HG03354 (cell line): ENCODE data around the gene AGL.
A peak's percentile ranks its signal among the peaks of the same experiment; 100 is the strongest.
"Not testable (repeated sequence)": the region's sequence is repeated elsewhere in the genome, so short reads cannot be mapped to it uniquely, and the experiment has no call there.

Source experiments
- ATAC-seq: cut with Tn5 transposase; IDR thresholded peaks from one replicate; pipeline ENCODE4 v1.9.1; 2021; ENCODE audit warnings: mild to moderate bottlenecking; ENCODE audit not compliant: unreplicated experiment, poor library complexity, severe bottlenecking

The AGL gene

GRCh38 chr1:99934801-99935200 is 84.6 kb downstream of the AGL start:
- no peak for ATAC-seq

- no peak for ATAC-seq
These were observed 85.4 kb downstream of the AGL start for GRCh38 chr1:99935534-99935933.

GRCh38 chr1:99936071-99936470 is 85.9 kb downstream of the AGL start:
- no peak for ATAC-seq

GRCh38 chr1:99942723-99943122 is 92.6 kb downstream of the AGL start:
- no peak for ATAC-seq

GRCh38 chr1:99943223-99943794 is 93.1 kb downstream of the AGL start:
- ATAC-seq: no peak

- ATAC-seq: no peak
These were observed 94.0 kb downstream of the AGL start for GRCh38 chr1:99944192-99944591.

GRCh38 chr1:99945174-99945573 is 95.0 kb downstream of the AGL start:
- no peak for ATAC-seq

- ATAC-seq: no peak
These were observed 100.3 kb downstream of the AGL start for GRCh38 chr1:99950486-99950885.

GRCh38 chr1:99952522-99952921 is 102.4 kb downstream of the AGL start:
- no peak for ATAC-seq

- ATAC-seq: no peak
These were observed 105.2 kb downstream of the AGL start for GRCh38 chr1:99955375-99955774.

GRCh38 chr1:99956755-99957154 is 106.6 kb downstream of the AGL start:
- no peak for ATAC-seq

- no peak for ATAC-seq
These were observed 107.7 kb downstream of the AGL start for GRCh38 chr1:99957818-99958217.

- not testable (repeated sequence) for ATAC-seq
These were observed 109.1 kb downstream of the AGL start for GRCh38 chr1:99959189-99959705.

- not testable (repeated sequence) for ATAC-seq
These were observed 110.1 kb downstream of the AGL start for GRCh38 chr1:99960260-99960659.

- no peak for ATAC-seq
These were observed 113.1 kb downstream of the AGL start for GRCh38 chr1:99963041-99963795.

GRCh38 chr1:99964806-99965205 is 114.6 kb downstream of the AGL start:
- ATAC-seq: no peak

GRCh38 chr1:99965646-99966375 is 115.7 kb downstream of the AGL start:
- ATAC-seq: no peak

GRCh38 chr1:99968214-99968613 is 118.1 kb downstream of the AGL start:
- ATAC-seq: no peak

- ATAC-seq: peak; percentile 18
These were observed 119.1 kb downstream of the AGL start for GRCh38 chr1:99969260-99969728.

GRCh38 chr1:99969729-99970621 is 119.8 kb downstream of the AGL start, which contains the start of gene SLC35A3:
TSS of gene SLC35A3 (plus strand) at chr1:99969996. CDS start at chr1:99993555, 23,559 bp downstream.
- ATAC-seq: peak; percentile 84
